SU-DHL-6 (cell line): ENCODE measurements around the gene ADAD2.

ENCODE experiments used
- EZH2phosphoT487 ChIP-seq: fragments of 200-600 bp; sonication (generic), shearing (Covaris generic); conservative IDR thresholded peaks from 2 replicates; pipeline ENCODE4 v1.6.1; 2018; ENCODE audit warnings: mild to moderate bottlenecking, antibody characterized with exemption, low read length, moderate library complexity, mixed read lengths
- TF ChIP-seq, protein P1 (sequence below): fragments of 200-600 bp; sonication (generic); IDR thresholded peaks from one replicate; pipeline ENCODE4 v1.5.1; 2017; ENCODE audit warnings: antibody characterized with exemption, mild to moderate bottlenecking, low read length, moderate library complexity; ENCODE audit not compliant: insufficient read depth, poor library complexity, severe bottlenecking

DNA sequence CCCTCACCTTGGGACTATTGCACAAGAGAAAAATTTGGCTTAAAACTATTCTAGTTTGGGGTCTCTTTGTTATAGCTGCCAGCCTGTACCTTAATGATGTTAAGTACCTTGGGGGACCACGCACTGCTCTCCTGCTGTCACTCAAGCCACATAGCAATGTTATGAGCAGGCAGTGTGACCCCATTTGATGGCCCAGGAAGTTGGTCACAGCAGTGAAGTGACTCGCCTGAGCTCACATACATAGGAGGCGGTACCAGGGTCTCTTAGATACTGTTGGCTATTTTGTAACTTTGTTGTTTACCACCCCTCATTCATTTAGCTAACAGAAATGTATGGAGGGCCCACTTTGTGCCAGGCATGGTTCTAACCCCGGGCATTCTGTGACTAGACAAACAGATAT, 32.5 kb downstream of the ADAD2 start:
- TF ChIP-seq EZH2phosphoT487, result no peak
- TF ChIP-seq, protein P1, sequence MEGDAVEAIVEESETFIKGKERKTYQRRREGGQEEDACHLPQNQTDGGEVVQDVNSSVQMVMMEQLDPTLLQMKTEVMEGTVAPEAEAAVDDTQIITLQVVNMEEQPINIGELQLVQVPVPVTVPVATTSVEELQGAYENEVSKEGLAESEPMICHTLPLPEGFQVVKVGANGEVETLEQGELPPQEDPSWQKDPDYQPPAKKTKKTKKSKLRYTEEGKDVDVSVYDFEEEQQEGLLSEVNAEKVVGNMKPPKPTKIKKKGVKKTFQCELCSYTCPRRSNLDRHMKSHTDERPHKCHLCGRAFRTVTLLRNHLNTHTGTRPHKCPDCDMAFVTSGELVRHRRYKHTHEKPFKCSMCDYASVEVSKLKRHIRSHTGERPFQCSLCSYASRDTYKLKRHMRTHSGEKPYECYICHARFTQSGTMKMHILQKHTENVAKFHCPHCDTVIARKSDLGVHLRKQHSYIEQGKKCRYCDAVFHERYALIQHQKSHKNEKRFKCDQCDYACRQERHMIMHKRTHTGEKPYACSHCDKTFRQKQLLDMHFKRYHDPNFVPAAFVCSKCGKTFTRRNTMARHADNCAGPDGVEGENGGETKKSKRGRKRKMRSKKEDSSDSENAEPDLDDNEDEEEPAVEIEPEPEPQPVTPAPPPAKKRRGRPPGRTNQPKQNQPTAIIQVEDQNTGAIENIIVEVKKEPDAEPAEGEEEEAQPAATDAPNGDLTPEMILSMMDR, result no peak
